Naive B cell (primary cell): ENCODE measurements around the gene MRPL28. TPM values are rescaled to one million over a fixed set of nuclear protein-coding genes. Genes with fewer than 3 reads are reported as not detected.
A peak's percentile ranks its signal among the peaks of the same experiment; 100 is the strongest.

ENCODE experiments used
- ATAC-seq, 2 donors: fragments of 150-1000 bp; cut with Tn5 transposase; 2 replicates each; pipeline ENCODE4 v1.10.0; 2021; ENCODE audit warnings: low read depth in 2 of 2, mild to moderate bottlenecking in 2 of 2, moderate library complexity in 2 of 2
- DNase-seq: peaks from one replicate; pipeline ENCODE4 v3.0.0; 2022
- H3K27ac Mint-ChIP-seq, 6 donors: one replicate each; pipeline ENCODE4 v1.8.0; 2020 to 2022; ENCODE audit warnings: mild to moderate bottlenecking in 6 of 6, mixed read lengths in 6 of 6, moderate library complexity in 5 of 6, inconsistent platforms in 2 of 6
- H3K27me3 Mint-ChIP-seq, 3 donors: one replicate each; pipeline ENCODE4 v1.8.0; 2021 to 2022; ENCODE audit warnings: mixed read lengths in 3 of 3, mild to moderate bottlenecking in 1 of 3
- H3K36me3 Mint-ChIP-seq, 2 donors: one replicate each; pipeline ENCODE4 v1.8.0; 2020 to 2022; ENCODE audit warnings: mixed read lengths in 2 of 2, inconsistent platforms in 1 of 2, mild to moderate bottlenecking in 1 of 2
- H3K4me1 Mint-ChIP-seq, 3 donors: one replicate each; pipeline ENCODE4 v1.8.0; 2020 to 2022; ENCODE audit warnings: mixed read lengths in 3 of 3, inconsistent platforms in 1 of 3, mild to moderate bottlenecking in 1 of 3, moderate library complexity in 1 of 3
- H3K4me3 Mint-ChIP-seq, 8 donors: one replicate each; pipeline ENCODE4 v1.8.0; 2020 to 2022; ENCODE audit warnings: mild to moderate bottlenecking in 8 of 8, mixed read lengths in 8 of 8, moderate library complexity in 8 of 8, inconsistent platforms in 2 of 8
- H3K9me3 Mint-ChIP-seq, 7 donors: one replicate each; pipeline ENCODE4 v1.8.0; 2020 to 2022; ENCODE audit warnings: mixed read lengths in 7 of 7, mild to moderate bottlenecking in 5 of 7, inconsistent platforms in 2 of 7, moderate library complexity in 1 of 7
- polyA plus RNA-seq, 6 donors: library from polyadenylated mRNA; unstranded; fragments of 300-500 nt; fragmentation: Illumina TruSeq; gene quantifications; one replicate each; pipeline ENCODE4 v1.2.3, GENCODE V29; 2021; ENCODE audit warnings: low read depth in 6 of 6

The MRPL28 gene
- polyA plus RNA-seq, 6 donors from 2014 or later, result 60.1 to 76.8 (median 65.7) TPM

- peak overlapping the region; percentile 79 to 92 (median 86) for H3K4me3 Mint-ChIP-seq
- H3K27ac Mint-ChIP-seq, result peak overlapping the region in 5 of 6 donors; percentile 90 to 98 (median 96)
- H3K27me3 Mint-ChIP-seq, result no peaks in the 10 kb centered on the region
- H3K36me3 Mint-ChIP-seq, result no peaks in the 10 kb centered on the region
- no peak for ATAC-seq
- DNase-seq, result no peak
- peaks cover 33 to 54% (median 41%) of the 10 kb centered on the region in 3 donors for H3K4me1 Mint-ChIP-seq
- no peaks in the 10 kb centered on the region for H3K9me3 Mint-ChIP-seq
These were observed 44.8 kb downstream of the MRPL28 start for GRCh38 chr16:325375-326145.

GRCh38 chr16:324451-325334 lies 45.6 kb downstream of the MRPL28 start:
- Mint-ChIP-seq H3K27ac (peak overlapping the region; percentile 90 to 98 (median 94)), H3K4me3 (peak overlapping the region; percentile 79 to 92 (median 86)), H3K27me3 (no peaks in the 10 kb centered on the region), H3K36me3 (no peaks in the 10 kb centered on the region), H3K9me3 (no peaks in the 10 kb centered on the region), H3K4me1 (peaks cover 33 to 55% (median 41%) of the 10 kb centered on the region in 3 donors)
- peak; percentile 87 for DNase-seq
- peak; percentile 90 to 92 for ATAC-seq

- ATAC-seq (no peak), DNase-seq (no peak)
- Mint-ChIP-seq H3K4me1 (peaks cover 35 to 57% (median 45%) of the 10 kb centered on the region in 3 donors), H3K9me3 (no peaks in the 10 kb centered on the region), H3K36me3 (no peaks in the 10 kb centered on the region), H3K27me3 (no peaks in the 10 kb centered on the region), H3K4me3 (peak overlapping the region; percentile 79 to 92 (median 86)), H3K27ac (peak overlapping the region; percentile 90 to 98 (median 94))
These were observed 46.2 kb downstream of the MRPL28 start for GRCh38 chr16:324201-324450.

- Mint-ChIP-seq H3K36me3 (no peaks in the 10 kb centered on the region), H3K27ac (peak overlapping the region; percentile 24 to 96 (median 92)), H3K4me3 (peak overlapping the region in 4 of 8 donors; percentile 59 to 83 (median 75)), H3K9me3 (no peaks in the 10 kb centered on the region), H3K27me3 (no peaks in the 10 kb centered on the region), H3K4me1 (peaks cover 41 to 69% (median 50%) of the 10 kb centered on the region in 3 donors)
- ATAC-seq, result no peak
- no peak for DNase-seq
These were observed 47.7 kb downstream of the MRPL28 start for GRCh38 chr16:322476-323143.

- ATAC-seq, result no peak
- Mint-ChIP-seq H3K27ac (peak overlapping the region in 5 of 6 donors; percentile 20 to 96 (median 81)), H3K9me3 (no peaks in the 10 kb centered on the region), H3K4me1 (peaks cover 41 to 63% (median 50%) of the 10 kb centered on the region in 3 donors), H3K4me3 (peak overlapping the region in 1 of 8 donors; percentile 68), H3K27me3 (no peaks in the 10 kb centered on the region), H3K36me3 (no peaks in the 10 kb centered on the region)
- no peak for DNase-seq
These were observed 48.8 kb downstream of the MRPL28 start for GRCh38 chr16:321532-321931.

GRCh38 chr16:320206-320605 lies 50.1 kb downstream of the MRPL28 start:
- H3K4me1 Mint-ChIP-seq, result peaks cover 38 to 56% (median 44%) of the 10 kb centered on the region in 3 donors
- H3K27me3 Mint-ChIP-seq, result no peaks in the 10 kb centered on the region
- no peaks in the 10 kb centered on the region for H3K9me3 Mint-ChIP-seq
- H3K27ac Mint-ChIP-seq, result peak overlapping the region in 4 of 6 donors; percentile 15 to 59 (median 42)
- no peak for DNase-seq
- peak overlapping the region in 1 of 8 donors; percentile 6 for H3K4me3 Mint-ChIP-seq
- H3K36me3 Mint-ChIP-seq, result no peaks in the 10 kb centered on the region
- ATAC-seq, result no peak

GRCh38 chr16:318628-319027 lies 51.7 kb downstream of the MRPL28 start:
- Mint-ChIP-seq H3K27ac (peak overlapping the region in 1 of 6 donors; percentile 15), H3K4me3 (no peak overlapping the region), H3K27me3 (no peaks in the 10 kb centered on the region), H3K36me3 (no peaks in the 10 kb centered on the region), H3K9me3 (no peaks in the 10 kb centered on the region), H3K4me1 (peaks cover 28 to 41% (median 30%) of the 10 kb centered on the region in 3 donors)
- DNase-seq (no peak), ATAC-seq (no peak)

GRCh38 chr16:317583-317982 lies 52.8 kb downstream of the MRPL28 start:
- Mint-ChIP-seq H3K27ac (no peak overlapping the region), H3K4me3 (peak overlapping the region in 1 of 8 donors; percentile 48), H3K27me3 (no peaks in the 10 kb centered on the region), H3K36me3 (no peaks in the 10 kb centered on the region), H3K4me1 (peaks cover 19 to 31% (median 22%) of the 10 kb centered on the region in 3 donors), H3K9me3 (no peaks in the 10 kb centered on the region)
- DNase-seq (no peak), ATAC-seq (no peak)

Other genes starting within 250 kb of the MRPL28 start
- gene NPRL3, start 231.9 kb downstream of the MRPL28 start, polyA plus RNA-seq, result 10 to 100 TPM in 5 of 6 donors, 1 to 10 TPM in 1; 8.1 to 17.1 (median 11.2) TPM
- not detected for gene HBZ, start 217.9 kb downstream of the MRPL28 start, polyA plus RNA-seq
- not detected for gene HBM, start 204.6 kb downstream of the MRPL28 start, polyA plus RNA-seq
- gene HBA2, start 197.7 kb downstream of the MRPL28 start, polyA plus RNA-seq, result 1,000 to 10,000 TPM in 2 of 6 donors, 100 to 1,000 TPM in 4; 184 to 1,142 (median 693) TPM
- 100 to 1,000 TPM in 3 of 6 donors, 10 to 100 TPM in 3; 42.8 to 256 (median 100) TPM for gene HBA1, start 193.9 kb downstream of the MRPL28 start, polyA plus RNA-seq
- not detected for gene HBQ1, start 190.1 kb downstream of the MRPL28 start, polyA plus RNA-seq
- gene LUC7L, start 141.1 kb downstream of the MRPL28 start, polyA plus RNA-seq, result 10 to 100 TPM in 5 of 6 donors, 1 to 10 TPM in 1; 9.6 to 20.4 (median 12.8) TPM
- 10 to 100 TPM; 19.3 to 28.7 (median 24.5) TPM for gene FAM234A, start 135.7 kb downstream of the MRPL28 start, polyA plus RNA-seq
- gene RGS11, start 94.6 kb downstream of the MRPL28 start, polyA plus RNA-seq, result under 1 TPM in 1 of 6 donors, not detected in 5; 0.14 TPM
- gene ARHGDIG, start 89.9 kb downstream of the MRPL28 start, polyA plus RNA-seq, result not detected
- gene PDIA2, start 87.4 kb downstream of the MRPL28 start, polyA plus RNA-seq, result not detected
- gene AXIN1, start 17.8 kb downstream of the MRPL28 start, polyA plus RNA-seq, result 1 to 10 TPM in 5 of 6 donors, under 1 TPM in 1; 0.93 to 2.7 (median 1.9) TPM
- 10 to 100 TPM in 5 of 6 donors, 1 to 10 TPM in 1; 7.1 to 24.3 (median 17.2) TPM for gene PGAP6, start 11.4 kb upstream of the MRPL28 start, polyA plus RNA-seq
- gene NME4, start 26.7 kb upstream of the MRPL28 start, polyA plus RNA-seq, result 100 to 1,000 TPM in 1 of 6 donors, 10 to 100 TPM in 5; 56.9 to 104 (median 65.1) TPM
- 1 to 10 TPM; 3.8 to 9.4 (median 5.2) TPM for gene DECR2, start 31.3 kb upstream of the MRPL28 start, polyA plus RNA-seq
- gene RAB11FIP3, start 55.1 kb upstream of the MRPL28 start, polyA plus RNA-seq, result 1 to 10 TPM; 1.0 to 4.8 (median 1.9) TPM
- gene CAPN15, start 157.2 kb upstream of the MRPL28 start, polyA plus RNA-seq, result 10 to 100 TPM in 1 of 6 donors, 1 to 10 TPM in 5; 4.3 to 11.0 (median 5.0) TPM
- not detected for gene PRR35, start 189.9 kb upstream of the MRPL28 start, polyA plus RNA-seq
- gene NHLRC4, start 196.5 kb upstream of the MRPL28 start, polyA plus RNA-seq, result 1 to 10 TPM in 4 of 6 donors, under 1 TPM in 2; 0.90 to 3.4 (median 1.9) TPM
- gene PIGQ, start 199.4 kb upstream of the MRPL28 start, polyA plus RNA-seq, result 10 to 100 TPM in 5 of 6 donors, 1 to 10 TPM in 1; 4.5 to 22.2 (median 12.7) TPM
- 10 to 100 TPM in 2 of 6 donors, 1 to 10 TPM in 4; 6.8 to 14.5 (median 9.4) TPM for gene RAB40C, start 219.5 kb upstream of the MRPL28 start, polyA plus RNA-seq